HEK293 (cell line): Measurements from ENCODE around the gene SERTAD3.

Source experiments
- MZF1 ChIP-seq: fragments of 450-650 bp; formaldehyde crosslinking; IDR thresholded peaks from 2 replicates; pipeline ENCODE4 v1.5.1; 2017; ENCODE audit warnings: missing biosample characterization, missing genetic modification characterization, borderline replicate concordance
- PRDM10 ChIP-seq: fragments of 450-650 bp; formaldehyde crosslinking; IDR thresholded peaks from 2 replicates; pipeline ENCODE4 v1.5.1; 2016; ENCODE audit warnings: missing biosample characterization, missing genetic modification characterization
- TCF7L2 ChIP-seq: IDR thresholded peaks from 2 replicates; pipeline ENCODE4 v1.6.1; 2011; ENCODE audit warnings: low read depth, mild to moderate bottlenecking, inconsistent platforms, low read length, moderate library complexity, borderline replicate concordance
- ZBTB21 ChIP-seq: fragments of 450-650 bp; formaldehyde crosslinking; IDR thresholded peaks from 2 replicates; pipeline ENCODE4 v1.5.1; 2017; ENCODE audit warnings: missing biosample characterization, missing genetic modification characterization
- ZBTB48 ChIP-seq: fragments of 450-650 bp; formaldehyde crosslinking; IDR thresholded peaks from 2 replicates; pipeline ENCODE4 v1.5.1; 2016; ENCODE audit warnings: missing biosample characterization, missing genetic modification characterization
- ZBTB6 ChIP-seq: fragments of 450-650 bp; formaldehyde crosslinking; IDR thresholded peaks from 2 replicates; pipeline ENCODE4 v1.5.1; 2017; ENCODE audit warnings: missing biosample characterization, missing genetic modification characterization
- ZFHX2 ChIP-seq: fragments of 450-650 bp; formaldehyde crosslinking; conservative IDR thresholded peaks from 2 replicates; pipeline ENCODE4 v1.5.1; 2016; ENCODE audit warnings: missing biosample characterization, missing genetic modification characterization
- ZFP37 ChIP-seq: fragments of 450-650 bp; formaldehyde crosslinking; IDR thresholded peaks from 2 replicates; pipeline ENCODE4 v1.5.1; 2016; ENCODE audit warnings: missing biosample characterization, missing genetic modification characterization
- ZNF10 ChIP-seq: fragments of 450-650 bp; formaldehyde crosslinking; IDR thresholded peaks from 2 replicates; pipeline ENCODE4 v1.5.1; 2017; ENCODE audit warnings: missing biosample characterization, missing genetic modification characterization
- ZNF19 ChIP-seq: fragments of 450-650 bp; formaldehyde crosslinking; IDR thresholded peaks from 2 replicates; pipeline ENCODE4; 2016; ENCODE audit warnings: missing biosample characterization, missing genetic modification characterization, low read depth
- ZNF2 ChIP-seq: fragments of 450-650 bp; formaldehyde crosslinking; IDR thresholded peaks from 2 replicates; pipeline ENCODE4 v1.5.1; 2016; ENCODE audit warnings: missing biosample characterization, missing genetic modification characterization
- ZNF214 ChIP-seq: fragments of 450-650 bp; formaldehyde crosslinking; IDR thresholded peaks from 2 replicates; pipeline ENCODE4 v1.5.1; 2017; ENCODE audit warnings: missing biosample characterization, mild to moderate bottlenecking, missing genetic modification characterization, borderline replicate concordance
- ZNF23 ChIP-seq: fragments of 450-650 bp; formaldehyde crosslinking; IDR thresholded peaks from 2 replicates; pipeline ENCODE4 v1.5.1; 2016; ENCODE audit warnings: missing biosample characterization, missing genetic modification characterization, borderline replicate concordance
- ZNF24 ChIP-seq: fragments of 450-650 bp; formaldehyde crosslinking; IDR thresholded peaks from 2 replicates; pipeline ENCODE4 v1.5.1; 2016; ENCODE audit warnings: missing biosample characterization, missing genetic modification characterization
- ZNF37A ChIP-seq: fragments of 450-650 bp; IDR thresholded peaks from 2 replicates; pipeline ENCODE4 v1.5.1; 2018; ENCODE audit warnings: missing biosample characterization, missing genetic modification characterization
- ZNF548 ChIP-seq: fragments of 450-650 bp; formaldehyde crosslinking; IDR thresholded peaks from 2 replicates; pipeline ENCODE4 v1.5.1; 2016; ENCODE audit warnings: missing biosample characterization, missing genetic modification characterization
- ZNF580 ChIP-seq: fragments of 450-650 bp; formaldehyde crosslinking; IDR thresholded peaks from 2 replicates; pipeline ENCODE4 v1.5.1; 2016; ENCODE audit warnings: missing biosample characterization, missing genetic modification characterization
- ZNF585B ChIP-seq: fragments of 450-650 bp; formaldehyde crosslinking; IDR thresholded peaks from 2 replicates; pipeline ENCODE4 v1.5.1; 2016; ENCODE audit warnings: missing biosample characterization, missing genetic modification characterization
- ZNF596 ChIP-seq: fragments of 450-650 bp; IDR thresholded peaks from 2 replicates; pipeline ENCODE4 v1.5.0; 2018; ENCODE audit warnings: missing biosample characterization, mild to moderate bottlenecking, missing genetic modification characterization, moderate library complexity
- ZNF610 ChIP-seq: fragments of 450-650 bp; formaldehyde crosslinking; IDR thresholded peaks from 2 replicates; pipeline ENCODE4 v1.5.1; 2016; ENCODE audit warnings: missing biosample characterization, missing genetic modification characterization, borderline replicate concordance
- ZNF621 ChIP-seq: fragments of 450-650 bp; formaldehyde crosslinking; IDR thresholded peaks from 2 replicates; pipeline ENCODE4 v1.5.1; 2017; ENCODE audit warnings: missing biosample characterization, missing genetic modification characterization
- ZNF624 ChIP-seq: fragments of 450-650 bp; formaldehyde crosslinking; IDR thresholded peaks from 2 replicates; pipeline ENCODE4 v1.5.1; 2017; ENCODE audit warnings: missing biosample characterization, missing genetic modification characterization
- ZNF629 ChIP-seq: fragments of 450-650 bp; formaldehyde crosslinking; IDR thresholded peaks from 2 replicates; pipeline ENCODE4 v1.5.1; 2017; ENCODE audit warnings: missing biosample characterization, missing genetic modification characterization
- ZNF654 ChIP-seq: fragments of 450-650 bp; formaldehyde crosslinking; IDR thresholded peaks from 2 replicates; pipeline ENCODE4 v1.5.1; 2016; ENCODE audit warnings: low read depth, missing biosample characterization, missing genetic modification characterization
- ZNF692 ChIP-seq: fragments of 450-650 bp; formaldehyde crosslinking; IDR thresholded peaks from 2 replicates; pipeline ENCODE4 v1.5.1; 2016; ENCODE audit warnings: missing biosample characterization, missing genetic modification characterization
- ZNF704 ChIP-seq: fragments of 450-650 bp; formaldehyde crosslinking; IDR thresholded peaks from 2 replicates; pipeline ENCODE4 v1.5.1; 2016; ENCODE audit warnings: missing biosample characterization, missing genetic modification characterization
- ZNF76 ChIP-seq: fragments of 450-650 bp; formaldehyde crosslinking; IDR thresholded peaks from 2 replicates; pipeline ENCODE4; 2016; ENCODE audit warnings: low read depth, missing biosample characterization, missing genetic modification characterization, borderline replicate concordance
- ZNF843 ChIP-seq: fragments of 450-650 bp; formaldehyde crosslinking; IDR thresholded peaks from 2 replicates; pipeline ENCODE4 v1.5.1; 2016; ENCODE audit warnings: missing biosample characterization, missing genetic modification characterization
- ZSCAN23 ChIP-seq: fragments of 450-650 bp; formaldehyde crosslinking; IDR thresholded peaks from 2 replicates; pipeline ENCODE4 v1.5.1; 2016; ENCODE audit warnings: missing biosample characterization, missing genetic modification characterization
- TF ChIP-seq, protein P1 (sequence below): fragments of 450-650 bp; formaldehyde crosslinking; IDR thresholded peaks from 2 replicates; pipeline ENCODE4 v1.5.1; 2016; ENCODE audit warnings: missing biosample characterization, missing genetic modification characterization

Gene SERTAD3

DNA sequence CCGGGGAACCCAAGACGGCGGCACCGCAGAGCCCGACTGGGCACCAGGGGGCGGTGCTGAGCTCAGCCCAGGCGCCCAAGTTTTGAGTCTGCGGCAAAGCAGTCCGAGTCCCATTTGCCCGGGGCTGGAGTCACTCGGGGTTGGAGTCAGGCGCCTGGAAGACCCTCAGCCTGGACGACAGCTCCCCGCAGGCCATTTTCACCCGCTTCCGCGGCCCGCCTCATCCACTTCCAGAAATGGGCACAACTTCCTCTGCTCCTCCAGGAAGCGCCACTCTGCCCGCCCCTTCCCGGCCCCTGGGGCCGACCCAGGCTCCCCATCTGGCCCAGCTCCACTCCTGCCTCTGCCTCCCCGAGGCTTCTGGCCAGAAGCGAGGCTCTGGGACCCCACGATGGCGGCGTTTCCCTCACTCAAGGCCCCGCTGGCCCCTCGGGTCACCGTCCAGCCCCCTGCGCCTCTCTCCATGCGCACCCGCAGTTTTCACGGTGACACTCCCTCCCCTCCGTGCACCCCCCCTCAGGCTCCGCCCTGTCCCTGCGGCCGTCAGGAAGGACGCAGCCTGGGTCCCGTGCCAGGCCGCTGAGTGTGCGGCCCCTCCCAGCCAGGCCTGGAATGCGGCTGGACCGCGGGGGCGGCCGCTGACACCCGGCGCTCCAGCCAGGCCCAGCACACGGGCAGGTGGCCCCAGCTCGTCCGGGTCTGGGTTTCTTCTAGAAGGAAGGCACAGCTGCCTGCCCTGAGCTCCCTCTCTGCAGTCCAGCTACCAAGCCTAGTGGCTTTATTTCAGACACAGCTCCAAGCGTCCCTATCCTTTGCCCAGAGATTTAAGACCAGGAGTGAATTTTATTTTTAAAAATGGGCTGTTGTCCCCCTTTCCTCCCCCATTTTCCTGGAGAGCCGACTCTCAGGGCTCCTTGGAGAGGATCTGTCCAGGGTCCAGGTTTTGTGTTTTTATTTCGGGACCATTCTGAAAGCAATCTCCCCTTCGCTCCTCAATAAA is 23.1 kb downstream of the SERTAD3 start (continued):
- TF ChIP-seq ZNF692 (tag by site-specific recombination) (peak; percentile 96), ZNF610 (tag by site-specific recombination) (peak; percentile 81), ZFHX2 (tag by site-specific recombination) (peak; percentile 93), ZNF585B (no peak), ZNF19 (tag by site-specific recombination) (no peak), ZBTB48 (tag by site-specific recombination) (peak; percentile 98), ZNF596 (tag by site-specific recombination) (no peak), PRDM10 (tag by site-specific recombination) (peak; percentile 92), TCF7L2 (no peak), ZNF23 (no peak), ZNF624 (no peak), ZNF629 (tag by site-specific recombination) (peak; percentile 87), ZNF704 (no peak), ZNF37A (tag by site-specific recombination) (no peak), ZNF76 (tag by site-specific recombination) (peak; percentile 71; the same call in 1 of the 2 replicates), MZF1 (tag by site-specific recombination) (peak; percentile 46; the same call in 1 of the 2 replicates), ZNF621 (no peak), ZFP37 (tag by site-specific recombination) (peak; percentile 99), ZNF654 (peak; percentile 61), ZNF10 (peak; percentile 56; the same call in 1 of the 2 replicates), ZNF548 (tag by site-specific recombination) (no peak), ZBTB6 (tag by site-specific recombination) (peak; percentile 43; the same call in 1 of the 2 replicates), ZNF214 (tag by site-specific recombination) (no peak), ZNF843 (tag by site-specific recombination) (peak; percentile 75), ZNF24 (tag by site-specific recombination) (peak; percentile 77), ZBTB21 (tag by site-specific recombination) (peak; percentile 52; the same call in 1 of the 2 replicates), ZNF580 (tag by site-specific recombination) (no peak; the same call in 1 of the 2 replicates), ZNF2 (tag by site-specific recombination) (peak; percentile 77), ZSCAN23 (peak; percentile 49; the same call in 1 of the 2 replicates)
- TF ChIP-seq, protein P1, sequence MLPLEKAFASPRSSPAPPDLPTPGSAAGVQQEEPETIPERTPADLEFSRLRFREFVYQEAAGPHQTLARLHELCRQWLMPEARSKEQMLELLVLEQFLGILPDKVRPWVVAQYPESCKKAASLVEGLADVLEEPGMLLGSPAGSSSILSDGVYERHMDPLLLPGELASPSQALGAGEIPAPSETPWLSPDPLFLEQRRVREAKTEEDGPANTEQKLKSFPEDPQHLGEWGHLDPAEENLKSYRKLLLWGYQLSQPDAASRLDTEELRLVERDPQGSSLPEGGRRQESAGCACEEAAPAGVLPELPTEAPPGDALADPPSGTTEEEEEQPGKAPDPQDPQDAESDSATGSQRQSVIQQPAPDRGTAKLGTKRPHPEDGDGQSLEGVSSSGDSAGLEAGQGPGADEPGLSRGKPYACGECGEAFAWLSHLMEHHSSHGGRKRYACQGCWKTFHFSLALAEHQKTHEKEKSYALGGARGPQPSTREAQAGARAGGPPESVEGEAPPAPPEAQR (tag by site-specific recombination) = 0 out of 2 replicates have a peak, but pooled peaks have one; percentile 53
